ENCODE data around the gene TRPC6.

GRCh38 chr11:101523193-101523592 lies 60.6 kb downstream of the TRPC6 start:
- no peak for TF ChIP-seq CTCF (IDR thresholded peaks at IDR 0.05)
- TF ChIP-seq POLR2A (IDR thresholded peaks at IDR 0.05), result no peak

All from vagina (tissue), 2 donors.